CD1c-positive myeloid dendritic cell (primary cell): ENCODE measurements around the gene ZNF226.
"Not testable (repeated sequence)": the region's sequence is repeated elsewhere in the genome, so short reads cannot be mapped to it uniquely, and the experiment has no call there.

Experiments used
- DNase-seq: peaks from one replicate; pipeline ENCODE4 v3.0.0-alpha.2; 2016; ENCODE audit errors: extremely low spot score

The ZNF226 gene

DNA sequence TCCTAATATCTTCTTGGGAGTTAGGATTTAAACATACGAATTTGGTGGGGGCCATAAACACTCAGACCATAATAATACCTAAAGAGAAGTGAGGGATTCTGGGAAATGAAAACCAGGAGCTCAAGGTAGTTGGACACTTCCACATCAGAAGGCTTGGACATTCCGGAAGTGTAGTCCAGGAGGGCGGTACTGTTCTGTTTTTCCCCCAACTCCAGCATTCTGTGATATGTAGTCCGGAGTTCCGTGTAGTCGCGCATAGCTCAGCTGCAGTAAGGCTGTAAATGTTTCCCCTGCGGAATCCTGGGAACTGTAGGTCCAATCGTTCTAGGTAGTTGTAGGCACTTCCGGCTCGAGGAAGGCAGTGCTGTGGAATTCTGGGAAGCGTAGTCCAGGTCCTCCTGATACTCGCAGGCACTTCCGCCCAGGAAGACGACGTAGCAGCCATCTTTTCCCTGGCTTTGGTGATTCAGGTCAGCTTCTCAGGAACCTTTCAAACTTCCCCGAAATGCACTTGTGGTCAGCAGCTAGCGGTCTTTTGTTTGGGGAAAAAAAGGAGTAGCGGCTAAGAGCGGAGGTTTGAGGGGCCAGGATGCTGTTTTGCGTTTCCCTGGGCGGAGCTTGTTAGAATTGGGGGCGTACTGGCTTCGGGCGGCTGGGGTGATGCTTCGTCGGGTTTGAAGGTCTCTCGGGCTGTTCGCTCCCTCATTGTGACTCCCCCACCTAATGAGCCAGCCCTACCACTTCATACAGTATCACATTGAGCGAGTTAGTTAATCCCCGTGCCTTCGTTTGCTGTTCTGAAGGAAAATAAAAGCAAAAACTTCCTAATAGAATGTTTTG lies at the start of gene ZNF226:
ZNF226 (plus strand) TSS at position 428 of the 840 bp plus-strand sequence. CDS start 4,981 bp downstream, outside the sequence.
- DNase-seq = peak; percentile 95

DNA sequence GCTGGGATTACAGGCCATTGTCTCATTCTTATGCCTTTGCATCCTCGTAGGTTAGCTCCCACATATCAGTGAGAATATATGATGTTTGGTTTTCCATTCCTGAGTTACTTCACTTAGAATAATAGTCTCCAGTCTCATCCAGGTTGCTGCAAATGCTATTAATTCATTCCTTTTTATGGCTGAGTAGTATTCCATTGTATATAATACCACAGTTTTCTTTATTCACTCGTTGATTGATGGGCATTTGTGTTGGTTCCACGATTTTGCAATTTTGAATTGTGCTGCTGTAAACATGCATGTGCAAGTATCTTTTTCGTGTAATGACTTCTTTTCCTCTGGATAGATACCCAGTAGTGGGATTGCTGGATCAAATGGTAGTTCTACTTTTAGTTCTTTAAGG lies 43.7 kb upstream of the ZNF226 start:
- DNase-seq = not testable (repeated sequence)

DNA sequence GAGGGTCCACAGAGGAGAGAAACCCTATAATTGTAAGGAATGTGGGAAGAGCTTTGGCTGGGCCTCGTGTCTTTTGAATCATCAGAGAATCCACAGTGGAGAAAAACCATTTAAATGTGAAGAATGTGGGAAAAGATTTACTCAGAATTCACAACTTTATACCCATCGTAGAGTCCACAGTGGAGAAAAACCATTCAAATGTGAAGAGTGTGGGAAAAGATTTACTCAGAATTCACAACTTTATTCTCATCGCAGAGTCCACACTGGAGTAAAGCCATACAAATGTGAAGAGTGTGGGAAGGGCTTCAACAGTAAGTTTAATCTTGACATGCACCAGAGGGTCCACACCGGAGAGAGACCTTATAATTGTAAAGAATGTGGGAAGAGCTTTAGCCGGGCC lies 32.9 kb upstream of the ZNF226 start:
- DNase-seq = no peak

DNA sequence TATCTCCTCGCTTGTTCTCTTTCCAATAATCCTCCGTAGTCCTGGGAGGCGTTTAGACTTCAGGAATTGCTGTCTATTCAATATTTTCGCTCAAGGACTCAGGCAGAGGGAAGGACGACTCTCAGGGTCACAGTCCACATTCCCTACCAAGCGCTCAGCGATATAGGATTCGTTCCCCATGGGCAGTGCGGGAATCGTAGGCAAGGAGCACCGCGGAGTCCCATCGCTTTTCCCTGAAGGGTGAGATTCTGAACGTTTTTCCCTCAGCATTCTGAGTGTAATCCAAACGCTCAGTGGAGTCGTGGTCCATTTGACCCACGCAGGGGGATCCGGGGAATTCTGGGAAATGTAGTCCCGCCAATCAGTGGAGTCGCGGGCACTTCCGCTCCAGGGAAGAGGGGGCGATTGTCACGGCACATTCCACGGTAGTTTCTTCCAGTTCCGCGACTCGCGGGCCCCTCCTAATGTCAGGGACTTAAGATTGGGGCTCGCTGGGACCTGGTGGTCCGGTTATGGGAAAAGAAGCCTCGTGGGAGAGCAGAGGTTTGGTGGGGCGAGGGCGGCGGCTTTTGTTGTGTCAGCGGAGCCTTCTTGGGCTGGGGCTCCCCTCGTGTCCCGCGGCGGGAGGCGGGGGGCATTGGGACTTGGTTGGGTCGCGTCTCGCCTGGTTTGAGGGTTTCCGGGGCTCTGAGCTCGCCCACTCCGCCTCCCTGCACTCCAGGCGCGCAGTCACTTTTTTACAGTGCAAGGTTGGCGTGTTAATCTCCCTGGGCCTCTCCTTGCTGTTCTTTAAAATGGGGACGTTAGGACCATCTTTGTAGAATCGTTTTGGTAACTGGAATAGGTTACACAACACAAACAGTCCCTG lies 23.5 kb upstream of the ZNF226 start, which contains the start of gene ZNF234:
ZNF234 (plus strand) TSS at position 364 of the 868 bp plus-strand sequence. CDS start 3,079 bp downstream, outside the sequence.
- peak; percentile 88 for DNase-seq

DNA sequence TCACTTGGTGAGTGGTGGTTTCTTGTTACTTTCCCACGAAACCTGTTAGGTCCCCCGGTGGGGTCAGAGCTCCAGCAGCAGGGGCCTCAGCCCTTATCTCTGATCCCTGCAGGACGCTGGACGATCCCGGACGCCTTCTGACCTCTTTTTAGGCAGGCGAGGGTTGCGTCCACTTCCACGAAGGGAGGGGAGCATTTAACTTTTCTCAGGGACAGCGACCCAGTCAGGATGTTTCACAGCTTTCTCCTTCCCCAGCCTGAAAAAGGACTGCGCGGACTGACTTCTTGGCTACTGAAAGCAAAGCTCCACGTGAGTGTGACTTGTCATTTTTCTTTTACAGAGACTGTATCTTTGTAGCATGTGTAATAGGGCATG lies 22.9 kb upstream of the ZNF226 start:
- peak; percentile 2 for DNase-seq

DNA sequence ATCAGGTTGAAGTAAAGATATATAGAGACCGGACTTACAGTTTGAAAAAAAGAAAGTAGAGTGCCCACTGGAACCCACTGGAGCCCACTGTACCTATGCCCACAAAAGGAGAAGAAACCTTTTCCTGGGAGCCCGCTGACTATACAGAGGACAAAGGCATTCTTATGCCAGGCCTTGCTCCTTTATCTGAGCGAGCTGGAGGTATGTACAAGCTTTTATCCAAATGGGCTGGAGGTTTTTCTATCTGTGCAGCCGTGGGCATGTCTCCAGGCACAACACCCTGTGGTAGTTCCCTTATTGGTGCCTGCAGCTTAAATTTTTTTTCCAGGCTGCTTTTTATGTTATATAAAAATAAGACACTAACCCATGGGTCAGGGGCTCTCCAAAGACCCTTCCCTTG lies 15.1 kb upstream of the ZNF226 start:
- DNase-seq = no peak

DNA sequence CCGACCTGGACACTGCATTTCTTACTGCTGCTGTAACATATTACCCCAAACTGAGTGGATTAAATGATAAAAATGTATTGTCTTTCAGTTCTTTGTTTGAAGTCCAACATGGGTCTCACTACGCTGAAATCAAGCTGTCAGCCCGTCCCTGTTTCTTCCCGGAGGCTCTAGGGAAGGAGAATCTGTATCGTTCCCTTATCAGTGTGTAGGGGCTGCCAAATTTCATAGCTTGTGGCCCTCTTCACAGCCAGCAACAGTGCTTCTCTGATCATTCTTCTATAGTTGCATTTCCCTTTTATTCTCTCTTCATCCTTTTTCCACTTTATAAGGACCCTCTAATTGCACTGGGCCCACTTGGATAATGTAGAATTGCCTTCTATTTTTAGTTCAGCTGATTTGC lies 13.4 kb upstream of the ZNF226 start:
- no peak for DNase-seq

DNA sequence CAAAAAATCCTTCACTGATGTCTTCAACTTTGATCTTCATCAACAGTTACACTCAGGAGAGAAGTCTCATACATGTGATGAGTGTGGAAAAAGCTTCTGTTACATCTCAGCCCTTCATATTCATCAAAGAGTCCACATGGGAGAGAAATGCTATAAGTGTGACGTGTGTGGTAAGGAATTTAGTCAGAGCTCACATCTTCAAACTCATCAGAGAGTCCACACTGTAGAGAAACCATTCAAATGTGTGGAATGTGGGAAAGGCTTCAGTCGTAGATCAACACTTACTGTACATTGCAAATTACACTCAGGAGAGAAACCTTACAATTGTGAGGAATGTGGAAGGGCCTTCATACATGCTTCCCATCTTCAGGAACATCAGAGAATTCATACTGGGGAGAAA lies 8.4 kb upstream of the ZNF226 start:
- DNase-seq = no peak

DNA sequence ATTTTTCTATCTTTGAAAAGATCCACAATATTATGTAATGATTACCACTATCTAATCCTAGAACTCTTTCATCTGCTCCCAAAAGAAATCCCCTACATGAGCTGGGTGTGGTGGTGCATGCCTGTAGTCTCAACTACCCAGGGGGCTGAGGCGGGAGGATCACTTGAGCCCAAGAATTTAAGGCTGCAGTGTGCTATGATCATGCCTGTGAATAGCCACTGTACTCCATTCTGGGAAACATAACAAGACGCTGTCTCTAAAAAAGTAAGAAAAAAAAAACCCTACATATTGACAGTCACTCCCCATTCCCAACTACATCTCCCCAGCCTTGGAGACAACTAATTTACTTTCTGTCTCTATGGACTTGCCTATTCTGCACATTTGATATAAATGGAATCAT lies 1.1 kb upstream of the ZNF226 start:
- DNase-seq = no peak

DNA sequence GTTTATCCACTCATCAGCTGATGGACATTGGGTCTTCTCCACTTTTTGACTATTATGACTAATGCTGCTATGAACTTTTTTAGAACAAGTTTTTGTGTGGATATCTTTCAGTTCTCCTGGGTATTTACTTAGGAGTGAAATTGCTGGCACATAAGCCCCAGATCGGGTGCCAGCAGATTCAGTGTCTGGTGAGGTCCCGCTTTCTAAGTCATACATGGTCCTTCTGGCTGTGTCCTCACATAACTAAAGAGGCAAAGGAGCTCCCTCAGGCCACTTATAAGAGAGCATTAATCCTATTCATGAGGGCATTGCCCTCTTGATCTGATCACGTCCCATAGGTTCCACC lies 600 bp upstream of the ZNF226 start:
- no peak for DNase-seq

DNA sequence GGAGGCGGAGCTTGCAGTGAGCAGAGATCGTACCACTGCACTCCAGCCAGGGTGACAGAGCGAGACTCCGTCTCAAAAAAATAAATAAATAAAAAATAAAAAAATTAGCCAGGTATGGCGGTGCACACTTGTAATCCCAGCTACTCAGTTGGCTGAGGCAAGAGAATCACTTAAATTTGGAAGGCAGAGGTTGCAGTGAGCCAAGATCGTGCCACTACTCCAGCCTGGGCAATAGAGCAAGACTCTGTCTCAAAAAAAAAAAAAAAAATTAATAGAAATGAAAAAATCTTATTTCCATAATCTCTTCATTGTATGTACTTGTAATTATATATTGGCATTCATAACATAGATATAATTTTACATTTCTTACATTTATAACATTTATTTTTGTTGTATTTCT lies 5.8 kb downstream of the ZNF226 start:
- not testable (repeated sequence) for DNase-seq

DNA sequence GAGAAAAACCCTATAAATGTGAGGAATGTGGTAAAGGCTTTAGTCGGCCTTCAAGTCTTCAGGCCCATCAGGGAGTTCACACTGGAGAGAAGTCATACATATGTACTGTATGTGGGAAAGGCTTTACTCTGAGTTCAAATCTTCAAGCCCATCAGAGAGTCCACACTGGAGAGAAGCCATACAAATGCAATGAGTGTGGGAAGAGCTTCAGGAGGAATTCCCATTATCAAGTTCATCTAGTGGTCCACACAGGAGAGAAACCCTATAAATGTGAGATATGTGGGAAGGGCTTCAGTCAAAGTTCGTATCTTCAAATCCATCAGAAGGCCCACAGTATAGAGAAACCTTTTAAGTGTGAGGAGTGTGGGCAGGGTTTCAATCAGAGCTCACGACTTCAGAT lies 11.7 kb downstream of the ZNF226 start:
- DNase-seq = no peak

DNA sequence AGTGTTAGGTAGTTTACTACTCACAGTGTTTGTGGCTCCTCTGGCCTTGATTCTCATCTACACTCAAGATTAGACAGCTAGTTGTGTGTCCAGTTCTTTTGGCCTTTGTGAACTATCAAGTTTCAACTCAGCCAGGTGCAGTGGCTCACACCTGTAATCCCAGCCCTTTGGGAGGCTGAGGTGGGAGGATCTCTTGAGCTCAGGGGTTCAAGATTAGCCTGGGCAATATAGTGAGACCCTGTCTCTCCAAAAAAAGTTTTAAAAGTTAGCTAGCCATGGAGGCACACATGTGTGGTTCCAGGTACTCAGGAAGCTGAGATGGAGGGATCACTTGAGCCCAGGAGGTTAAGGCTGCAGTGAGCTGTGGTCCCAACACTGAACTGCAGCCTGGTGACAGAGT lies 16.1 kb downstream of the ZNF226 start:
- no peak for DNase-seq

DNA sequence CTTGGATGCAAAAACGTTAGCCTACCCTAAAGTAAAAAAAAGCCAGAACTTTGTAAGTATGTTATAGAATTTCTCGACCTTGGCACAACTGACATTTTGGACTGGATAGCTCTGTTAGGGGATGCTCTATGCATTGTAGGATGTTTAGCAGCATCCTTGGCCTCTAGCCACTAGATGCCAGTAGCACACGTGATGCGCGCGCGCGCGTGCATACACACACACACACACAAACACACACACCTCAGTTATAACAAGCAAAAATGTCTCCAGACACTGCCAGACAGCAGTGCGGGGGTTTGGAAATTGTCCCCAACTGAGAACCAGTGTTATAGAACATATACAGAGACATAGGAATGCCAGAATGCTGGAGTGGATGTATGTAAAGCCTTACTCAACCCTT lies 17.2 kb downstream of the ZNF226 start:
- no peak for DNase-seq

DNA sequence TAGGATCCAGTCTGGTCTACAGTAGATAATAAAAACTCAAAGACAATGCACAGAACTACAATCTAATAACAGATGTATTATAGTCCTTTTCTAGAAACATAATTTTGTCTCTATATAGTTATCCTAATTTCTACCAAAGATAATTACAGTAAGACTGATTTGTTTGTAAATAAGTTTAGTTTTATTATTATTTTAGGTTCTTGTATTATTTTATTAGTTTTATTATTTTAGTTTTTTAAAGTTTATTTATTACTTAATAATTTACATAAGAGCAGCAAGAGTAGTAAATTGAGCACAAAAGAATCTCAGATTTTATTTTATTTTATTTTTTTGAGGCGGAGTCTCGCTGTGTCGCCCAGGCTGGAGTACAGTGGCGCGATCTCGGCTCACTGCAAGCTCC lies 25.1 kb downstream of the ZNF226 start:
- no peak for DNase-seq

DNA sequence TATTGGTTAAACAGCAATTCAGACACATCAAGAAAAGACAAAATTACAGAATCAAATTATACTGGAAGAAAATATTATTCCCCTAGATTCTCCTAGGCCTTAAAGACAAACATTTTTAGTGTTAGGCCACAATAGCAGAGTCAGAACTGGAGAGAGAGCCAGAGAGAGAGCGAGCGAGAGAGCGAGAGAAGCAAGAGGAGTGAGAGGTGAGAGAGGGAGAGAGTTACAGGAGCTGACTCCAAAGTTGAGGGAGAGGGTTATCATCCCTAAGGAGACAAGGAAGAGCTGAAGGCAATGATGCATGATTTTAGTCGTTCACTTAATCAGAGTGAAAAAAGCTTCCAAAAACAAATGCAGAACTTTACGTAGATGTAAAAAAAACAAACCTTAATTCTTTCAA lies 27.2 kb downstream of the ZNF226 start:
- DNase-seq = no peak

DNA sequence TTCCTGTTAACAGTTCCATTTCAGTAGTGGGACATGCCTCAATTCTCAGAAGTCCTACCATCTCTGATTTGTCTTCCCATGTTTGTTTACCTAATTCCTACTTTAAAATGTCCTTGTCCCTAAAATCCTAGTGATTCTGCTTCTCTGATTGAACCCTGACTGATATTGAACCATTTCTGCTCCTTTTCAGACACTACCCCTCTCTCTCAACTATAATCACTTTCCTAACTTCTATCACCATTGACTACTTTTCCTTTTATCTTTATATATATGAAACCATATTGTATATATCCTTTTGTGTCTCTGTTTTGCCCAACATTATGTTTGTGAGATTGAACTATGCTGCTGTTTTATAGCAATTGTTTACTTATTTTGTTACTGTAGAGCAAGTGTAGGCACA lies 31.9 kb downstream of the ZNF226 start:
- no peak for DNase-seq

DNA sequence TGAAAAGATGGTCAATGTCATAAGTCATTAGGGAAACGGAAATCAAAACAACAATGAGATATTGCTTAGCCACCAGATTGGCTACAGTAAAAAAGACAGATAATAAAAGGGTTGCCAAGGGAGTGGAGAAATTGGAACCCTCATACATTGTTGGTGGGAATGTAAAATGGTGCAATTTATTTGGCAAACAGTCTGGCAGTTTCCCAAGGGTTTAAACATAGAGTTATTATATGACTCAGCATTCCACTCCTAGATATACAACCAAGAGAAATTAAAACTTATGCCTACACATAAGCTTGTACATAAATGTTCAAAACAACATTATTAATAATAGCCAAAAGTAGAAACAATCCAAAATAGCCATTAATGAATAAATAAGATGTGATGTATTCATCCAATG lies 37.6 kb downstream of the ZNF226 start:
- no peak for DNase-seq

DNA sequence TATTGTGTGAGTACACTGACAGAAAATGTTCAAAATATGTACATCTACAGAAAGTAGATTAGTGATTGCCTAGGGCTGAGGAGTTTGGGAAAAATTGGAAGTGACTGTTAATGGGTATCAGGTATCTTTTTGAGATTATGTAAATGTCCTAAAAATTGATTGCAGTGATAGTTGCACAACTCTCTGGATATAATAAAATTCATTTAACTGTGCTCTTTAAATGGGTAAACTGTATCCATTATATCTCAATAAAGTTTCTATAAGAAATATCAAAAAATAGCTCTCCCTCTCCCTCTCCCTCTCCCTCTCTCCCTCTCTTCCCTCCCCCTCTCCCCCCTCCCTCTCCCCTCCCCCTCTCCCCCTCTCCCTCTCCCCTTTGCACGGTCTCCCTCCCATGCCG lies 38.1 kb downstream of the ZNF226 start:
- DNase-seq = no peak

DNA sequence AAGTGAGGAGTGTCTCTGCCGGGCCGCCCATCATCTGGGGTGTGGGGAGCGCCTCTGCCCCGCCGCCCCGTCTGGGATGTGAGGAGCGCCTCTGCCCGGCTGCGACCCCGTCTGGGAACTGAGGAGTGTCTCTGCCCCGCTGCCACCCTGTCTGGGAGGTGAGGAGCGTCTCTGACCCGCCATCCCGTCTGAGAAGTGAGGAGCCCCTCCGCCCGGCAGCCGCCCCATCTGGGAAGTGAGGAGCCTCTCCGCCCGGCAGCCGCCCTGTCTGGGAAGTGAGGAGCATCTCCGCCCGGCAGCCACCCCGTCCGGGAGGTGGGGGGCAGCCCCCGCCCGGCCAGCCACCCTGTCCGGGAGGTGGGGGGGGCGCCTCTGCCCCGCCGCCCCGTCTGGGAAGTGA lies 39.0 kb downstream of the ZNF226 start:
- DNase-seq = not testable (repeated sequence)

DNA sequence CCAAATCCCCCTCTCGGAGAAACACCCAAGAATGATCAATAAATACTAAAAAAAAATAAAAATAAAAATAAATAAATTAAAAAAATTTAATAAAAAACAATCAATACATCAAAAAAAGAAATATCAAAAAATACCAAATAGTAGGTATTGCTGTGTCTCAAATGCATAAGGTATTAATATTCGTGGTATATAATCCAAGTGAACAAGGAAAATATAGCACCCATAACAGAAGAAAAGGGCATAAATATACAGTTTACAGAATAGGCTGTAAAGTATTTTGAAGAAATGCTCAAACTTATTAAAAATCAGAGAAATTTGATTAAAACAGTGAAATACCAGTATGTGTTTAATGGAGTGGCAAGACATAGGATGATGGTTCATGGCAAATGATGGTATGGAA lies 39.9 kb downstream of the ZNF226 start:
- DNase-seq = no peak

DNA sequence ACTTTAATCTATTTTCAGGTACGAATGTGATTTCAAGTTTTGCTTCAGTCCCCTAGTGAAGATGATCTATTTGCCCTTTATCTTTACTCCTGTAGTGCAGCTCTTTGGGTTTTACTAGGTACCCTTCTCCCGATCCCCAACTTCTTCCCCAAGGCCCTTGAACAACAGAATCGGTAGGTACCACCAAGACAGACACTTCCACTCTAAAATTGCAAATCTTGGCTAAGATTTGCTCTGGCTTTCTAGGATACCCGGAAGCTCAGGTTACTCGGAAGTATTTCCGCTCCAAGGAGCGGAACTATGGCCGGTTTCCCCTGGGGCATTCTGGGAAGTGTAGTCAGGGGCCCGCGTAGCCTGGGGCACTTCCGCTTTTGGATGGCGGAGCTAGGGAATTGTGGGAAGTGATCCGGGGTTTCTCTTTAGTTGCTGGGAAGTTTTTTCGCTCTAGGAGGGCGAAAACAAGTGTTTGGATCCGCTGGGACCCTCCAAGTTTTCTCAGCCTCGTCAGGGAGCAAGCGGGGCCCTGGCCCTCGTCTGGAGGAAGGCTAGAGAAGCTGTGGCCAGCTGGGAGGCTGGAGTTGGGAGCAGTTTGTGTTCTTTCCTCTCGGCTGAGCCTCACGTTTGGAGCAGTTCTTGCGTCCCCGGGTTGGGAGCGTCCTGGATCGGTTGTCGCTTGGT lies 42.4 kb downstream of the ZNF226 start:
- DNase-seq = peak; percentile 93
